Measurements from ENCODE around the gene ATG2B.

Gene ATG2B

DNA sequence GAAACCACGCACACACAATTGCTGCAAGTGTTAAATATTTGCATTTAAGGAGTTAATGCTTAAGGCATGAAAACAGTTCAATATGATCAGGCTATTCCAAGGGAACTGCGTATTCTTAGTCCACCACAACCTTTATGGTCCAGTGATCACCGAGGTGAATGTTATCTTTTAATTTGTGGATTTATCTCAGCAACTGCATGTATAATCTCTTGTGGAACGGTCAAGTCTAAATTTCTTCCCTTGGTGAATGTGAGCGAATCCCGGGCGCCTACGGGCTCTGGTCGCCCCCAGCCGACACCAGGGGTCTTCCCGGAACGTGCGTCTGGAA, 27.8 kb upstream of the ATG2B start:
- no peaks in the 10 kb centered on the region for H3K27me3 Mint-ChIP-seq
- no peaks in the 10 kb centered on the region for H3K9me3 Mint-ChIP-seq
- H3K4me3 Mint-ChIP-seq: peak overlapping the region; percentile 92
- peak overlapping the region; percentile 89 for H3K27ac Mint-ChIP-seq
- peaks cover 9% of the 10 kb centered on the region for H3K4me1 Mint-ChIP-seq
- ATAC-seq: no peak
- no peaks in the 10 kb centered on the region for H3K36me3 Mint-ChIP-seq

DNA sequence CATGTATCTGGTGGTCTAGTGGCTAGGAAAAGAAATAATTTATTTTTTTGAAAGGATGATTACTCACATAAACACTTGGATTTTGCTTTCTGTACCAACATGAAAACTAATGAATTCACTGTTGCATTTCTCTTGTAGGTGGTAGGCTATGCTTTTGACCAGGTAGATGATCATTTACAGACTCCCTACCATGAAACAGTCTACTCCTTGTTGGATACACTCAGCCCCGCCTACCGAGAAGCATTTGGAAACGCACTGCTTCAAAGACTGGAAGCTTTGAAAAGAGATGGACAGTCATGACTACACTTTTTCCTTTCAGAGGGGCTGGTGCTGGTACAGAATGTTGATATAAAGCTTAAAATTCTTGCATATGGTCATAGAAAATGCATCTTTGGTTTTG, 22.2 kb upstream of the ATG2B start:
- H3K36me3 Mint-ChIP-seq: peaks cover 17% of the 10 kb centered on the region
- H3K9me3 Mint-ChIP-seq: no peaks in the 10 kb centered on the region
- no peak for ATAC-seq
- H3K27ac Mint-ChIP-seq: no peak overlapping the region
- H3K27me3 Mint-ChIP-seq: no peaks in the 10 kb centered on the region
- peaks cover 7% of the 10 kb centered on the region for H3K4me1 Mint-ChIP-seq
- H3K4me3 Mint-ChIP-seq: no peak overlapping the region

GRCh38 chr14:96384740-96385139, 21.6 kb upstream of the ATG2B start:
- H3K27me3 Mint-ChIP-seq: no peaks in the 10 kb centered on the region
- peaks cover 8% of the 10 kb centered on the region for H3K4me1 Mint-ChIP-seq
- H3K4me3 Mint-ChIP-seq: no peak overlapping the region
- no peak for ATAC-seq
- H3K36me3 Mint-ChIP-seq: peaks cover 17% of the 10 kb centered on the region
- H3K9me3 Mint-ChIP-seq: no peaks in the 10 kb centered on the region
- no peak overlapping the region for H3K27ac Mint-ChIP-seq

DNA sequence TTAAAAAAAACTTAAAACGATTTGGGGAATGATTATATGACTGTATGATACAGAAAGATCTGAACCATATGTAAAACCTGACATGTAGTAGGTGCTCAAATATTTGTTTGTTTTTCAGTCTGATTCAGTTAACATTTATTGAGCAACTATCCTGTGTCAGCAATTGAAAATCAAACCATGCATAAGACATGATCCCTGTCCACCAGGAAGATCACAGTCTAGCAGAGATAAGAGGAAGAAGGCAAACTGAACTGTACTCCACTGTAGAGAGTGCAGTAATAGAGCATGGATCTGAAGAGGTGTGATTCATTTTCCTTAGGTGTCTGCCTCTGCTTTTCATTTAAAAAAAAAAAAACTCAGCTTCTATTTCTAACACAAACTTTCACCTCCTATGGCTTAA, 20.9 kb upstream of the ATG2B start:
- ATAC-seq: no peak
- H3K36me3 Mint-ChIP-seq: peaks cover 17% of the 10 kb centered on the region
- no peak overlapping the region for H3K4me3 Mint-ChIP-seq
- peaks cover 8% of the 10 kb centered on the region for H3K4me1 Mint-ChIP-seq
- no peaks in the 10 kb centered on the region for H3K9me3 Mint-ChIP-seq
- no peaks in the 10 kb centered on the region for H3K27me3 Mint-ChIP-seq
- H3K27ac Mint-ChIP-seq: no peak overlapping the region

GRCh38 chr14:96383445-96383844, 20.3 kb upstream of the ATG2B start:
- Mint-ChIP-seq H3K27ac (no peak overlapping the region), H3K9me3 (no peaks in the 10 kb centered on the region), H3K27me3 (no peaks in the 10 kb centered on the region), H3K4me1 (peaks cover 8% of the 10 kb centered on the region), H3K4me3 (no peak overlapping the region), H3K36me3 (peaks cover 17% of the 10 kb centered on the region)
- no peak for ATAC-seq

DNA sequence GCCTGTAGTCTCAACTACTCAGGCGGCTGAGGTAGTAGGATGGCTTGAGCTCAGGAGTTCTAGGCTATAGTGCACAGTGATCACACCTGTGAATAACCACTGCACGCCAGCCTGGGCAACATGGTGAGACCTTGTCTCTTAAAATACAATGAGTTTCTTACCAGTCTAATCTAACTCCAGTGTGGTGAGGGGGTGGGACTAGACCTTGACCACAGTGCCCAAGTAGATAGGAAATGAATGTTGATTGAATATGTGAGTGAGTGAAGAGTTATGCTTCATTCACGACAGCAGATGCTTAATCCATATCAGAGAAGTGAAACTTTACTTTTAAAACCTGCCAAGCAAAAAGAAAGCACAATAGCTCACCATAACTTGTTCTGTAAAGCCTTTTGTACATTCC, 17.6 kb upstream of the ATG2B start:
- Mint-ChIP-seq H3K27ac (peak overlapping the region; percentile 49), H3K27me3 (no peaks in the 10 kb centered on the region), H3K4me1 (peaks cover 14% of the 10 kb centered on the region), H3K9me3 (no peaks in the 10 kb centered on the region), H3K36me3 (peaks cover 17% of the 10 kb centered on the region), H3K4me3 (no peak overlapping the region)
- peak; percentile 83 for ATAC-seq

DNA sequence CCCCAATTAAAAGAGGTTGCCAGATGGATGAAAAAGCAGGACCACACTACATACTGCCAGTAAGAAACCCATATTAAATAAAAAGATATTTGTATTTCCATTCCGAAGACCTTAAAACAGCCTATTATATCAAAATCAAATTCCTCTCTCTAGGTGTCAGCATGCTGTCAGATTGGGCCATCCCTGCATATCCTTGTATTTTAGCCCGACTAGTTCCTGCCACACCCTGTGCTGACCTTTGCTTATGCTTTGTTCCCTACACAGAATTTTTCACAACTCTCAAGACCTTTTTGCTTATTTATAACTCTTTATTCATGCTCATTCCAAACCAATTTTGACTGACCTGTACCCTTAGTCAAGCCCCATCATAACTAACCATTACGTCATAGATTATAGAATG, 13.0 kb upstream of the ATG2B start:
- peaks cover 13% of the 10 kb centered on the region for H3K4me1 Mint-ChIP-seq
- ATAC-seq: no peak
- no peak overlapping the region for H3K27ac Mint-ChIP-seq
- no peaks in the 10 kb centered on the region for H3K27me3 Mint-ChIP-seq
- H3K9me3 Mint-ChIP-seq: no peaks in the 10 kb centered on the region
- H3K36me3 Mint-ChIP-seq: peaks cover 12% of the 10 kb centered on the region
- no peak overlapping the region for H3K4me3 Mint-ChIP-seq

GRCh38 chr14:96373538-96373937, 10.4 kb upstream of the ATG2B start:
- no peaks in the 10 kb centered on the region for H3K27me3 Mint-ChIP-seq
- H3K27ac Mint-ChIP-seq: no peak overlapping the region
- ATAC-seq: no peak
- H3K9me3 Mint-ChIP-seq: peaks cover 2% of the 10 kb centered on the region
- no peak overlapping the region for H3K4me3 Mint-ChIP-seq
- peaks cover 13% of the 10 kb centered on the region for H3K4me1 Mint-ChIP-seq
- H3K36me3 Mint-ChIP-seq: peaks cover 20% of the 10 kb centered on the region

DNA sequence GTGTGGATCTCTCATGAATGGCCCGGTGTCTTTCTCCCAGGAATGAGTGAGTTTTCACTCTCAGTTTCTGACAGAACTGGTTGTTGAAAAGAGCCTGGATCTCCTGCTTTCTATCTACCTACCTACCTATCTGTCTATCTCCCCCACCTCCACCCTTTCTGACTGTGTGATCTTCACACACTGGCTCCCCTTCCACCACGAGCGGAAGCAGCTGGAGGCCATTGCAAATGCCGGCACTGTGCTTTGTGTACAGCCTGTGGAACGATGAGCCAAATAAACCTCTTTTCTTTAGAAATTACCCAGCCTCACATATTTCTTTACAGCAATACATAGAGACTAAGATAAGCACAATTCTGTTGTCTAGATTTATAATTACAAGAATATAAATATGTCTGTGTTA, 7.4 kb upstream of the ATG2B start:
- no peak overlapping the region for H3K4me3 Mint-ChIP-seq
- H3K9me3 Mint-ChIP-seq: peaks cover 4% of the 10 kb centered on the region
- H3K27ac Mint-ChIP-seq: no peak overlapping the region
- H3K36me3 Mint-ChIP-seq: peaks cover 24% of the 10 kb centered on the region
- no peak for ATAC-seq
- H3K27me3 Mint-ChIP-seq: no peaks in the 10 kb centered on the region
- H3K4me1 Mint-ChIP-seq: peaks cover 18% of the 10 kb centered on the region

- Mint-ChIP-seq H3K9me3 (peaks cover 4% of the 10 kb centered on the region), H3K4me1 (peaks cover 35% of the 10 kb centered on the region), H3K36me3 (peaks cover 18% of the 10 kb centered on the region), H3K27me3 (no peaks in the 10 kb centered on the region), H3K4me3 (no peak overlapping the region), H3K27ac (no peak overlapping the region)
- no peak for ATAC-seq
Observed at GRCh38 chr14:96368534-96368933, 5.4 kb upstream of the ATG2B start.

GRCh38 chr14:96364962-96365361, 1.8 kb upstream of the ATG2B start:
- peaks cover 18% of the 10 kb centered on the region for H3K36me3 Mint-ChIP-seq
- no peak overlapping the region for H3K27ac Mint-ChIP-seq
- peak overlapping the region; percentile 88 for H3K4me3 Mint-ChIP-seq
- peaks cover 4% of the 10 kb centered on the region for H3K9me3 Mint-ChIP-seq
- H3K27me3 Mint-ChIP-seq: no peaks in the 10 kb centered on the region
- no peak for ATAC-seq
- H3K4me1 Mint-ChIP-seq: peaks cover 55% of the 10 kb centered on the region

DNA sequence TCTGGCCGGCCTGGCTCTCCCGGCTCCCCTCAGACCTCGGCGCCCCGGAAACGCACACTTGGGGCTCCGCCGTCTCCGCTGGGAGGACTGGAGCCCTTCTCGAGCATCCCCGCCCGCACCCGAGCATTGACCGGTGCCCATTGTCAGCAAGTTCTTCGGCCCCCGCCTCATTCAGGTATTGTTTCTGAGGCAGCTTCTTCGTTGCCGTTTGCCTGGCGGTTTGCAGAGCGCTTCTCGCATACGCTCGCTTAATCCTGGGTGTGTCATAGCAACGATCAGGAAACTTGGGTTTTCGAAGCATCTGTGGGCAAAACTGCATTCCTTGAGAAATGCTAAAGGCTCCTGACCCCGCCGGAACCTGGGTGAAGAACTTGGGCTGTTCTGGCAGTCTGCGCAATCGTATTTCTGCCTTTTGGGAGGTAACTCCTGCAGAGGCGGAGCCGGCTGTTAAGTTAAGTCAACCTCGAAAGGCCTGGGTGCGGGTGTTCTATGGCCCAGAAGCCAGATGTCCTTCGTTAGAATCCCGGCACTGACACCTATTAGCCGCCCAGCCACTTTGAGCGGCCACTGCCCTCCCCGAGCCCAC, 703 bp upstream of the ATG2B start:
- Mint-ChIP-seq H3K27ac (peak overlapping the region; percentile 90), H3K27me3 (no peaks in the 10 kb centered on the region), H3K4me1 (peaks cover 62% of the 10 kb centered on the region), H3K4me3 (peak overlapping the region; percentile 88), H3K9me3 (peaks cover 4% of the 10 kb centered on the region), H3K36me3 (peaks cover 13% of the 10 kb centered on the region)
- ATAC-seq: peak; percentile 37

DNA sequence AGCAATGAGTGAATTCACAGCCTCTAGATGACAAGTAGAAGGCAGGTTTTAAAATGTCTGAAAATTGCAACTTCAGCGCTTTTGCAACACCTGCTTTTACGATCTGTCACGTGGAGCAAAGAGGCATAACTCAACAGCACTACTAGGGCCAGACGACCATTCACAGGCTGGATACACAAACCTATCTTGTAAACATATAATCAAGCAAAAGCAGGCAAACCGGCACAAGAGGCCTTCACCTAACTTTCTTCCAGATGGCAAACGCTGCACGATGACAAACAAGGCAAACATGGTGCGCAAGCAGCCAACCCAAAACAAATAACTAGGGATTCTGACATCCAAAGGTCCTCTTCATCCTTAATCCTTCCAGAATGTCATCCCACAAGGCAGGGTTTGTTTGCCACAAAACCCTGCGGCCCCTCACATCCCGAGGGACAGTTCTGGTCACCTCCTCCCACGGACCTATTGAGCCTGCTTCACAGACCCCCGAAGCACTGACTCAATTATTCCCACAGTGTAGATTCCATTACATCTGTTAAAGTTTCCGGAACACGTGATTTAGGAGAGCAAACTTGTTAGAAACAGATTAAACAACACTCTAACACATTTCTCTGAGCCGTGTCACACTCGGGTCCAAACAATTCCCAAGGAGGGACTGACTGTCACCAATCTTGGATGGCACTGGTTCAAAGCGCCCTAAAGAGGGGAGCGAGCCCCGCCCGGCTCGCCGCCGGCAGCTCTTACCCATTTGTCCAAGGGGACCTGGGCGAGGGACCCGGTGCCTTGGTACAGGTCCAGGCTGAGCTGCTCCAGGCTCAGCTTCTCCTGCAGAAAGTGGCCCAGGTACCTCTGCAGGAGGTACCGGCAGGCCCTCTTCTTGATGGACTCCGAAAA, 823 bp downstream of the ATG2B start:
- Mint-ChIP-seq H3K27ac (peak overlapping the region; percentile 90), H3K4me1 (peaks cover 58% of the 10 kb centered on the region), H3K9me3 (no peaks in the 10 kb centered on the region), H3K27me3 (no peaks in the 10 kb centered on the region), H3K4me3 (peak overlapping the region; percentile 88), H3K36me3 (peaks cover 6% of the 10 kb centered on the region)
- peak; percentile 18 for ATAC-seq

DNA sequence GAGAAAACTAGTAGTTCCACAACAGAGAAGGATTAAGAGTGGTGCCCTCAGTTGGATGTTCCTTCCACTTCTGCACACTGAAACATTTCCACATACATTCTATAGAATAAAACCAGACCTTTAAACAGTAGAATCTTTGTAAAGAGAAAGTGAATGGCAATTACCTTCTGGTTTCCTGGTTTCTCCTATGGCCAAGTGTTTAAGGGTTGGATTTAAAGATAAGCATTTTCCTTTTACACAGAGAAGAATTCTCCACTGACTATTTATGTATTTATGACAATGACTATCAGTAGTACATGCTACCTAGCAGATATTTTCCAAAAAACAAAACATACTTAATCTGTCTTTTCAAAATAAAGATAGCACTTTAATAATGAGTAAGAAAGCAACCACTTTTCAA, 3.2 kb downstream of the ATG2B start:
- Mint-ChIP-seq H3K27me3 (no peaks in the 10 kb centered on the region), H3K27ac (no peak overlapping the region), H3K4me3 (no peak overlapping the region), H3K4me1 (peaks cover 52% of the 10 kb centered on the region), H3K36me3 (peaks cover 4% of the 10 kb centered on the region), H3K9me3 (no peaks in the 10 kb centered on the region)
- ATAC-seq: no peak

- no peak overlapping the region for H3K4me3 Mint-ChIP-seq
- H3K27me3 Mint-ChIP-seq: no peaks in the 10 kb centered on the region
- no peak overlapping the region for H3K27ac Mint-ChIP-seq
- peaks cover 11% of the 10 kb centered on the region for H3K36me3 Mint-ChIP-seq
- no peak for ATAC-seq
- peaks cover 37% of the 10 kb centered on the region for H3K4me1 Mint-ChIP-seq
- H3K9me3 Mint-ChIP-seq: peaks cover 3% of the 10 kb centered on the region
Observed at GRCh38 chr14:96357216-96357615, 5.9 kb downstream of the ATG2B start.

GRCh38 chr14:96354246-96354645, 8.9 kb downstream of the ATG2B start:
- H3K4me1 Mint-ChIP-seq: peaks cover 24% of the 10 kb centered on the region
- H3K9me3 Mint-ChIP-seq: peaks cover 3% of the 10 kb centered on the region
- H3K27ac Mint-ChIP-seq: no peak overlapping the region
- ATAC-seq: no peak
- H3K27me3 Mint-ChIP-seq: no peaks in the 10 kb centered on the region
- H3K4me3 Mint-ChIP-seq: no peak overlapping the region
- peaks cover 16% of the 10 kb centered on the region for H3K36me3 Mint-ChIP-seq

Data from stimulated activated memory B cell treated with anti-CD40 and anti-IgM and Interleukin-4, amounts not matched to agents 10 μg/mL and 1 μg/mL and 100 μg/mL, for 72 hours (primary cell).